T-cell (primary cell): Measurements from ENCODE around the gene AVEN. TPM values are rescaled to one million over a fixed set of nuclear protein-coding genes. Genes with fewer than 3 reads are reported as not detected.

Experiments
- ATAC-seq, 4 experiments: fragments of 200-7000 bp in 3 of 4; fragments of 150-1000 bp in 1 of 4; cut with Tn5 transposase; replicated peaks in 1 of 4; 1 replicate in 3 of 4; 2 replicates in 1 of 4; pipeline ENCODE4 v1.10.0; 2021; ENCODE audit warnings: moderate library complexity in 3 of 4, mild to moderate bottlenecking in 2 of 4, moderate number of reproducible peaks in 1 of 4
- CTCF ChIA-PET, 2 donors: fragments of 300-600 bp; sonication (Branson Sonifier 250); formaldehyde crosslinking; loops; one replicate each; lab custom pipeline; 2022; ENCODE audit warnings: antibody characterized with exemption in 2 of 2; lab: Charles Lee
- POLR2A ChIA-PET, 2 donors: fragments of 300-600 bp; sonication (Branson Sonifier 250); formaldehyde crosslinking; loops; one replicate each; lab custom pipeline; 2022; ENCODE audit warnings: antibody characterized with exemption in 2 of 2; lab: Charles Lee
- DNase-seq, 35 experiments: peaks; one replicate each; pipeline versions ENCODE4 v3.0.0 to v3.0.0-alpha.2; 2013 to 2023
- H3K27ac ChIP-seq: one replicate; pipeline ENCODE4 v1.5.1; 2013; ENCODE audit warnings: low read length
- H3K27me3 ChIP-seq, 2 experiments: replicated peaks in 1 of 2; 1 replicate in 1 of 2; 2 replicates in 1 of 2; pipeline versions ENCODE4 v1.6.1 to v1.7.0; 2013; ENCODE audit warnings: low read length in 1 of 2, mixed read lengths in 1 of 2; ENCODE audit not compliant: control insufficient read depth in 2 of 2, insufficient read depth in 2 of 2; ENCODE audit errors: extremely low read depth in 1 of 2
- H3K36me3 ChIP-seq, 2 donors: 1 replicate in 1 of 2; 2 replicates in 1 of 2; pipeline versions ENCODE4 v1.6.1 to v1.7.0; 2013; ENCODE audit warnings: low read length in 1 of 2; ENCODE audit not compliant: control insufficient read depth in 2 of 2, insufficient read depth in 1 of 2; ENCODE audit errors: extremely low read depth in 1 of 2
- H3K4me1 ChIP-seq, 2 experiments: 1 replicate in 1 of 2; 2 replicates in 1 of 2; pipeline versions ENCODE4 v1.6.1 to v1.7.0; 2013; ENCODE audit warnings: low read length in 2 of 2, mixed read lengths in 1 of 2; ENCODE audit not compliant: insufficient read depth in 2 of 2, control insufficient read depth in 1 of 2; ENCODE audit errors: extremely low read depth in 1 of 2
- H3K4me3 ChIP-seq, 2 donors: 1 replicate in 1 of 2; 2 replicates in 1 of 2; pipeline versions ENCODE4 v1.5.1 to v1.7.0; 2013; ENCODE audit warnings: mild to moderate bottlenecking in 2 of 2, low read length in 1 of 2, moderate library complexity in 1 of 2; ENCODE audit not compliant: control insufficient read depth in 1 of 2; ENCODE audit errors: extremely low read depth in 1 of 2
- H3K9me3 ChIP-seq: 2 replicates; pipeline ENCODE4 v1.7.0; 2013
- H3K27ac Mint-ChIP-seq, 2 donors: one replicate each; pipeline ENCODE4 v1.8.0; 2020 to 2021; ENCODE audit warnings: mild to moderate bottlenecking in 2 of 2, mixed read lengths in 2 of 2
- H3K27me3 Mint-ChIP-seq, 2 donors: one replicate each; pipeline ENCODE4 v1.8.0; 2021 to 2022; ENCODE audit warnings: mixed read lengths in 2 of 2
- H3K36me3 Mint-ChIP-seq: one replicate; pipeline ENCODE4 v1.8.0; 2021; ENCODE audit warnings: mixed read lengths
- H3K4me1 Mint-ChIP-seq, 3 donors: one replicate each; pipeline ENCODE4 v1.8.0; 2020 to 2022; ENCODE audit warnings: mixed read lengths in 3 of 3, mild to moderate bottlenecking in 1 of 3
- H3K4me3 Mint-ChIP-seq, 3 donors: one replicate each; pipeline ENCODE4 v1.8.0; 2020 to 2022; ENCODE audit warnings: mild to moderate bottlenecking in 3 of 3, mixed read lengths in 3 of 3, moderate library complexity in 3 of 3
- H3K9me3 Mint-ChIP-seq, 3 donors: one replicate each; pipeline ENCODE4 v1.8.0; 2020 to 2022; ENCODE audit warnings: mixed read lengths in 3 of 3
- WGBS: methylation state at CpG from one replicate; pipeline ENCODE4 v1.1.5; 2013; ENCODE audit warnings: missing lambda C conversion rate; ENCODE audit not compliant: insufficient coverage; 5-methylcytosine and 5-hydroxymethylcytosine counted together
- total RNA-seq, 35 experiments: library from RNA in 6 of 35; stranded (reverse) in 6 of 35; fragments of 120-200 nt in 1 of 35; gene quantifications; one replicate each; pipeline versions ENCODE4 v1.2.1 to v1.2.4 and lab custom pipeline; 2013 to 2026

The AVEN gene
- total RNA-seq, 5 donors from 2014 or later (not counting 1 experiment from before 2014, with no cell fraction given) = 7.9 to 10.0 (median 9.7) TPM

DNA sequence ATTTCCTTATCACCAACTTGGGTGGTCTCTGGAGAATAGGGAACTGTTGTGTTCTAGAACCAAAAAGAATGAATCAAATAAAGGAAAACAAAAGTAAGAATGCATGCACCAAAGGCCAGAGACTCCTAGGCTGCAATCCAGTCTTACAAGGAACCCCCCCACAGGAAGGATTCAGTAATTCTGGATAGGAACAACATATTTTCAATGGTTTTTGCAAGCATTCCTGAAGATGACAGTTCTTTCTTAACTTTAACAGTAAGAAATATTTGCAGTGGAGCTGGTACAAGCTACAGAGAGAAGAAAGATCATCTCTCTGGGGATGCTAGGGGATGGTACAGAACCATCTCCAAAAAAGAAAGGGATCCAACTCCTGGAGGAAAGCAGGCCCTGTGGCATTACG, 186.9 kb downstream of the AVEN start:
- WGBS = no CpG with 5 or more reads among the region's 1 CpG
- no peak overlapping the region for H3K27ac Mint-ChIP-seq
- H3K4me1 ChIP-seq = no peaks in the 10 kb centered on the region
- H3K9me3 ChIP-seq = no peaks in the 10 kb centered on the region
- ChIA-PET CTCF (no interaction called here), POLR2A (interaction anchor here in 1 of 2 donors (0.5 kb wide), 1 partner anchor 165 kb away, joined by 3 read pairs; no protein-coding TSS in a partner anchor)
- H3K4me3 Mint-ChIP-seq = no peak overlapping the region
- no peaks in the 10 kb centered on the region for H3K36me3 ChIP-seq
- H3K9me3 Mint-ChIP-seq = no peaks in the 10 kb centered on the region
- H3K4me1 Mint-ChIP-seq = no peaks in the 10 kb centered on the region
- no peak for ATAC-seq
- H3K36me3 Mint-ChIP-seq = no peaks in the 10 kb centered on the region
- no peaks in the 10 kb centered on the region for H3K27me3 ChIP-seq
- no peak overlapping the region for H3K27ac ChIP-seq
- no peak for DNase-seq
- H3K27me3 Mint-ChIP-seq = no peaks in the 10 kb centered on the region
- no peak overlapping the region for H3K4me3 ChIP-seq

DNA sequence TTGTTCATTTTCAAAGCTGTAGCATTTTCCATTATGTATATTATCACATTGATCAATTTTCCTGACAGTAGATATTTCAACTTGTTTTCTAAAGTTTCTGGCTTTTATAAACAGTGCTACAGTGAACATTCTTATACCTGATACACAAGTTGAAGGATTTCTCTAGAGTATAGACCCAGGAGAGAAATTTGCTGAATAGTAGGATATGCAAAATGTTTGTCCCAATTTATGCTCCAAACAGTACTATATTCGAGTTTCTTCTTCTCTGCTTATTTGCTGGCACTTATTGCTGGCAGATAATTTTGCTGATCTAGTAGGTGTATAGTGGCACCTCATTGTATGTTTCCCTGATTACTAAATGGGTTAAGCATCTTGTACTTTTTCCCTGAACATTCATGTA, 187.9 kb downstream of the AVEN start:
- Histone ChIP-seq H3K4me3 (no peak overlapping the region), H3K27me3 (no peaks in the 10 kb centered on the region), H3K4me1 (no peaks in the 10 kb centered on the region), H3K9me3 (no peaks in the 10 kb centered on the region), H3K36me3 (no peaks in the 10 kb centered on the region), H3K27ac (no peak overlapping the region)
- H3K36me3 Mint-ChIP-seq = no peaks in the 10 kb centered on the region
- CTCF ChIA-PET = no interaction called here
- H3K4me3 Mint-ChIP-seq = no peak overlapping the region
- no CpG with 5 or more reads among the region's 1 CpG for WGBS
- H3K9me3 Mint-ChIP-seq = no peaks in the 10 kb centered on the region
- H3K27me3 Mint-ChIP-seq = no peaks in the 10 kb centered on the region
- H3K27ac Mint-ChIP-seq = no peak overlapping the region
- POLR2A ChIA-PET = no interaction called here
- ATAC-seq (no peak), DNase-seq (no peak)
- H3K4me1 Mint-ChIP-seq = no peaks in the 10 kb centered on the region

DNA sequence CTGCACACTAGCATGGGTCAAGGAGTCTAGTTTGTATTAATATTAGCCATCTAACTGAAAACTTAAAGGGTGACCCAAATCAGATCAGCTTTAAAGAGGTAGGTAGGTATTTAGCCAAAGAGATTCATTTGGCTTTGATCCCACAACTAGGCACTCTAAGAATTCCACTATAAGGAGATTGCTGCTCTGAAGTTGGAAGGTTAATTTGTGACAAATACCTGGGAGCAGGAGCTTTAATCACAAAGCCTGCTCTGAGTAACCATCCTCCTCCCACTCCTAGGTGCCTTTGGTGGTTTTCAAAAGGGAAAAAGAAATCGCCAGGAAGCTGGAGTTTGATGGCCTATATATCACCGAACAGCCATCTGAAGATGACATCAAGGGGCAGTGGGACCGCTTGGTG, 191.0 kb downstream of the AVEN start:
- ChIA-PET POLR2A (no interaction called here), CTCF (no interaction called here)
- Mint-ChIP-seq H3K27ac (no peak overlapping the region), H3K4me1 (no peaks in the 10 kb centered on the region), H3K4me3 (no peak overlapping the region), H3K36me3 (no peaks in the 10 kb centered on the region), H3K9me3 (no peaks in the 10 kb centered on the region), H3K27me3 (no peaks in the 10 kb centered on the region)
- WGBS = no CpG with 5 or more reads among the region's 3 CpGs
- no peak for DNase-seq
- Histone ChIP-seq H3K4me3 (no peak overlapping the region), H3K27me3 (peaks cover 0 to 2% of the 10 kb centered on the region in 2 experiments), H3K36me3 (no peaks in the 10 kb centered on the region), H3K4me1 (no peaks in the 10 kb centered on the region), H3K27ac (no peak overlapping the region), H3K9me3 (no peaks in the 10 kb centered on the region)
- ATAC-seq = no peak

DNA sequence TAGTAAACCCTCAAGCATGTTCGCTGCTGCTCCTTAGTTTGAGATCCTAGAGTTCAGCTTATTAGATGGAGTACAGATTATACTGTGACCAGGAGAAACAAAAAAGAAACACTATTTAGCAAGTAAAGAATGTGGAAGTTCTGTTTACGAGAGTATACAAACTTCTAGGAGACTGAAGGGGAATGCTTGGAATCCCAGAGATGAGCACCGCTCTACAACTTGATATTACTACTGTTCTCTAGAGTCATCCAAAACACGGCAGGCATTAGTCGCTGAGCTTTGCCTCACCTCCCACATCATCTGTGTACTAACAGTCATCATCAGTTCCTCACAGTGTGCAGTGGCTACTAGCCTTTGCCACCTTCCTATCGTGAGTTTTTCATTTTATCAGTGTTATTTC, 192.1 kb downstream of the AVEN start:
- Histone ChIP-seq H3K36me3 (no peaks in the 10 kb centered on the region), H3K4me3 (no peak overlapping the region), H3K4me1 (no peaks in the 10 kb centered on the region), H3K27ac (no peak overlapping the region), H3K27me3 (peaks cover 0 to 5% of the 10 kb centered on the region in 2 experiments), H3K9me3 (no peaks in the 10 kb centered on the region)
- POLR2A ChIA-PET = no interaction called here
- H3K9me3 Mint-ChIP-seq = no peaks in the 10 kb centered on the region
- ATAC-seq (no peak), DNase-seq (no peak)
- H3K27ac Mint-ChIP-seq = no peak overlapping the region
- peaks cover 5 to 6% of the 10 kb centered on the region in 2 donors for H3K27me3 Mint-ChIP-seq
- H3K4me1 Mint-ChIP-seq = no peaks in the 10 kb centered on the region
- WGBS = 100% methylated on average over 1 of the region's 6 CpGs
- H3K4me3 Mint-ChIP-seq = no peak overlapping the region
- H3K36me3 Mint-ChIP-seq = no peaks in the 10 kb centered on the region
- CTCF ChIA-PET = no interaction called here

DNA sequence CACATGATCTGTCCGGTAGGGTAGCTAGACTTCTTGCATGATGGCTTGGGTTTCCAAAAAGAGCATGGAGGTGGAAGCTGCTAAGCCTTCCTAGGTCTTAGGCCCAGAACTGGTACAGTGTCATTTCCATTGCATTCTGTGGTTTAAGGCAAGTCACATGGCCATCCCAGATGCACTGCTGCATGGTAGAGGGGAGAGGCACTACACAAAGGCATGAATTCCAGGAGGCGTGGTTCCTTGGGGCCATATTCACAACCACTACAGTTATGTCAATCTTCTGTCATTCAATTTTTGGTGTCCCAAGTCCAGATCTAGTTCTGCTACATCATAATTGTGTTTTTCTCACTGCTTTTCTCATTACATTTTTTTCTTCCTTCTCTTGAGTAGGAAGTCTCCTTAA, 192.9 kb downstream of the AVEN start:
- Histone ChIP-seq H3K4me1 (no peaks in the 10 kb centered on the region), H3K4me3 (no peak overlapping the region), H3K9me3 (no peaks in the 10 kb centered on the region), H3K27ac (no peak overlapping the region), H3K27me3 (peaks cover 0 to 5% of the 10 kb centered on the region in 2 experiments), H3K36me3 (no peaks in the 10 kb centered on the region)
- no peaks in the 10 kb centered on the region for H3K9me3 Mint-ChIP-seq
- WGBS = 100% methylated on average over 1 of the region's 2 CpGs
- no peak for ATAC-seq
- ChIA-PET CTCF (no interaction called here), POLR2A (no interaction called here)
- DNase-seq = no peak
- H3K27me3 Mint-ChIP-seq = peaks cover 6 to 9% of the 10 kb centered on the region in 2 donors
- no peaks in the 10 kb centered on the region for H3K36me3 Mint-ChIP-seq
- H3K4me3 Mint-ChIP-seq = no peak overlapping the region
- H3K4me1 Mint-ChIP-seq = no peaks in the 10 kb centered on the region
- H3K27ac Mint-ChIP-seq = no peak overlapping the region

DNA sequence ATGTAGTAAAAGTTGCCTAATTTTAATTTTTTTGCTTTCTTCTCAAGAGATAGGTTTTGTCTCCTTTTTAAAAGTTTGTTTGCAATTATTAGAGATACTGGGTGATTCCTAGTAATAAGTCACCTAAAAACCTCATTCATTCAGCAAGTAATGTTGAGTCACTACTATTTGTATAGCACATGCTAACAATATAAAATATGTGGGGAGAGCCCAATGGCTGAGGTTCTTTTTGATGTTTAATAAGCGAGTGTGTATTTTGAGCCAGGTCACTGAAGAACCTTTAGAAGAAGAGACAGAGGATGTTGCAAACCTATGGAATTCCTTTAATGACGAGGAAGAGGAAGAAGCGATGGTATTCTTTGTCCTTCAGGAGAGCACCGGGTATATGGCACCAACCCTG, 194.4 kb downstream of the AVEN start:
- Mint-ChIP-seq H3K4me1 (no peaks in the 10 kb centered on the region), H3K27ac (no peak overlapping the region), H3K36me3 (no peaks in the 10 kb centered on the region), H3K4me3 (no peak overlapping the region), H3K27me3 (peaks cover 12 to 14% of the 10 kb centered on the region in 2 donors), H3K9me3 (no peaks in the 10 kb centered on the region)
- CTCF ChIA-PET = no interaction called here
- ATAC-seq (no peak), DNase-seq (no peak)
- no peak overlapping the region for H3K27ac ChIP-seq
- H3K9me3 ChIP-seq = no peaks in the 10 kb centered on the region
- H3K4me3 ChIP-seq = no peak overlapping the region
- POLR2A ChIA-PET = interaction anchor here in 1 of 2 donors (0.6 kb wide), 1 partner anchor 11 kb away, joined by 3 read pairs; no protein-coding TSS in a partner anchor
- peaks cover 0 to 5% of the 10 kb centered on the region in 2 experiments for H3K27me3 ChIP-seq
- H3K36me3 ChIP-seq = no peaks in the 10 kb centered on the region
- WGBS = 70% methylated on average over 2 of the region's 4 CpGs
- H3K4me1 ChIP-seq = no peaks in the 10 kb centered on the region

DNA sequence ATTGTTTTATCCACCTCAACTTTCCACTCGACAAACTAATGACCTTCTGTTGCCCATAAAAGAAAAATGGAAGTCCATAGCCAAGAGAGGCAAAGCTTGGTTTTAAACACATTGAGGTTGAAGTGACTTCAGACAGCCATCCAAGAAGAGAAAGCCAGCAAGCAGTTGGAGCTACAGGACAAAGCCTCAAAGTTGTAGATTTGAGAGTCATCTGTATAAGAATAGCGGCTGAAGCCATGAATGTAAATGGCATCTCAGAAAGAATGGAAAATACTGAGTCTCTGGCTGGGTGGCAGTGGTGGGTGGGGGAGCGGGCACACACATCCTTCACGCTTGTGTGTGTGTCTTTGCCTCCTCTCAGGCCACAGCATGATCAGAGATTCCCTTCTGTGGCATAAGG, 194.8 kb downstream of the AVEN start:
- H3K36me3 ChIP-seq = no peaks in the 10 kb centered on the region
- POLR2A ChIA-PET = interaction anchor here in 1 of 2 donors (0.6 kb wide), 1 partner anchor 12 kb away, joined by 3 read pairs; no protein-coding TSS in a partner anchor
- no peak overlapping the region for H3K4me3 ChIP-seq
- no peak for DNase-seq
- no peaks in the 10 kb centered on the region for H3K36me3 Mint-ChIP-seq
- no peaks in the 10 kb centered on the region for H3K9me3 Mint-ChIP-seq
- H3K27ac ChIP-seq = no peak overlapping the region
- H3K4me3 Mint-ChIP-seq = no peak overlapping the region
- CTCF ChIA-PET = no interaction called here
- H3K27me3 ChIP-seq = peaks cover 0 to 5% of the 10 kb centered on the region in 2 experiments
- H3K4me1 ChIP-seq = no peaks in the 10 kb centered on the region
- H3K4me1 Mint-ChIP-seq = no peaks in the 10 kb centered on the region
- H3K9me3 ChIP-seq = no peaks in the 10 kb centered on the region
- peaks cover 12 to 17% of the 10 kb centered on the region in 2 donors for H3K27me3 Mint-ChIP-seq
- WGBS = 100% methylated on average over 2 of the region's 4 CpGs
- H3K27ac Mint-ChIP-seq = no peak overlapping the region
- ATAC-seq = no peak
